DOHH2 (cell line): ENCODE measurements around the gene TNRC6B.

Source experiments
- CTCF ChIP-seq: fragments of 200-600 bp; sonication (generic); IDR thresholded peaks from one replicate; pipeline ENCODE4 v1.5.1; 2014; ENCODE audit warnings: antibody characterized with exemption, mild to moderate bottlenecking, low read depth, low read length; ENCODE audit not compliant: poor library complexity, severe bottlenecking
- EZH2phosphoT487 ChIP-seq: fragments of 200-600 bp; sonication (generic); IDR thresholded peaks from 2 replicates; pipeline ENCODE4 v1.6.1; 2017; ENCODE audit warnings: borderline replicate concordance, mild to moderate bottlenecking, antibody characterized with exemption, low read length, moderate library complexity, mixed read lengths

- no peak for TF ChIP-seq CTCF
- TF ChIP-seq EZH2phosphoT487: no peak
Measured at GRCh38 chr22:40290516-40290915, 112.8 kb downstream of the TNRC6B start.
